Vagina (tissue), 2 donors: ENCODE data around the gene KRTAP12-3. TPM values are rescaled to one million over a fixed set of nuclear protein-coding genes. Genes with fewer than 3 reads are reported as not detected.
"Not testable (repeated sequence)": the region's sequence is repeated elsewhere in the genome, so short reads cannot be mapped to it uniquely, and the experiment has no call there.

Experiments
- DNase-seq, 2 donors: peaks; one replicate each; pipeline ENCODE4 v3.0.0-alpha.2; 2017; ENCODE audit errors: extremely low spot score in 2 of 2
- H3K27ac ChIP-seq: fragments of 200-600 bp; sonication (generic); one replicate; pipeline ENCODE4 v1.5.1; 2019
- H3K27me3 ChIP-seq: fragments of 200-600 bp; sonication (generic); one replicate; pipeline ENCODE4 v1.5.1; 2019
- H3K36me3 ChIP-seq, 2 donors: fragments of 200-600 bp; sonication (generic); one replicate each; pipeline ENCODE4 v1.5.1; 2017 to 2019
- H3K4me1 ChIP-seq: fragments of 200-600 bp; sonication (generic); one replicate; pipeline ENCODE4 v1.5.1; 2019
- H3K4me3 ChIP-seq, 2 donors: fragments of 200-600 bp; sonication (generic); 1 replicate in 1 of 2; 2 replicates in 1 of 2; pipeline ENCODE4 v1.5.1; 2016 to 2019
- H3K9me3 ChIP-seq: fragments of 200-600 bp; sonication (generic); one replicate; pipeline ENCODE4 v1.5.1; 2019
- POLR2A ChIP-seq, 2 donors: fragments of 450-650 bp; IDR thresholded peaks; one replicate each; pipeline ENCODE4 v1.6.1; 2017; ENCODE audit warnings: antibody characterized with exemption in 2 of 2, mild to moderate bottlenecking in 2 of 2, moderate library complexity in 2 of 2
- POLR2AphosphoS5 ChIP-seq, 2 donors: sonication (generic); formaldehyde crosslinking; IDR thresholded peaks; one replicate each; pipeline ENCODE4 v1.9.0; 2017; ENCODE audit warnings: antibody characterized with exemption in 2 of 2, mild to moderate bottlenecking in 2 of 2, low read depth in 1 of 2; ENCODE audit not compliant: insufficient read depth in 1 of 2
- intact Hi-C: fragments of 100-400 bp; cut with DNase I; formaldehyde crosslinking; loops from one replicate; pipeline ENCODE4 v1.15.1; 2023
- total RNA-seq: library from RNA; depleted of rRNA; stranded (reverse); fragments of >200 nt; gene quantifications from one replicate; pipeline ENCODE4 v1.2.3, GENCODE V29; 2016
- TF ChIP-seq, protein P1 (sequence below), 3 experiments: fragments of 450-650 bp in 2 of 3; fragments of 200-600 bp in 1 of 3; sonication (generic) in 1 of 3; IDR thresholded peaks; one replicate each; pipeline ENCODE4 v1.5.1; 2017 to 2019; ENCODE audit warnings: antibody characterized with exemption in 3 of 3, mild to moderate bottlenecking in 2 of 3, moderate library complexity in 2 of 3

The KRTAP12-3 gene
- total RNA-seq, 1 donor from 2014 or later = not detected

DNA sequence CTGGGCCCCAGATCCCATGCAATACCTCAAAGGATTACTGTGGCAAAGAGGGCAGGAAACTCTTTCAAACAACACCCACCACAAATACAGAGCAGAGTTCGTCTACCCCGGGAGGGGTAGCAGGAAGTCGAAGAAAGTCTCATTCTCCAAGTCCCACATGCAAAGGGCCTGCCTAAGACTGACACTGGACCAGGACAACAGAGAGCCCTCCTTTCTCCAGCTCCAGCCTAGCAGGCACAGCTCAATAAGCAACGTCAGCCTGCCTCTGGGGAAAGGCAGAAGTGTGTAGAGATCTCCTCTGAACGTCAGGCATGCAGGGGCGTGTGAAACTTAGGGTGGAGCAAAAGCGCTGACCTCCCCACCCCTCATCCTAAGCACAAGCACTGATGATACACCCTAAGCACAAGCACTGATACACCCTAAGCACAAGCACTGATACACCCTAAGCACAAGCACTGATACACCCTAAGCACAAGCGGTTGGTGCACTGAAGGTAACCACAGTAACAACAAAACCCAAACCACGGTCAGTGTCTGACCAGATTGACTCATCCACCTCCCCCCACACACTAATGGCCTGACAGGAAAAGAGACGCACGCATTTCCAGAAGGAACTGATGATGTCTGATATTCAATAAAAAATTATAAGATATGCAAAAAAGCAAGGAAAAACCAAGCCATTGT is 1.3 kb downstream of the KRTAP12-3 start:
- no peaks in the 10 kb centered on the region for H3K36me3 ChIP-seq
- H3K27me3 ChIP-seq = no peaks in the 10 kb centered on the region
- intact Hi-C loops = no loop called here
- H3K9me3 ChIP-seq = no peaks in the 10 kb centered on the region
- TF ChIP-seq, protein P1, sequence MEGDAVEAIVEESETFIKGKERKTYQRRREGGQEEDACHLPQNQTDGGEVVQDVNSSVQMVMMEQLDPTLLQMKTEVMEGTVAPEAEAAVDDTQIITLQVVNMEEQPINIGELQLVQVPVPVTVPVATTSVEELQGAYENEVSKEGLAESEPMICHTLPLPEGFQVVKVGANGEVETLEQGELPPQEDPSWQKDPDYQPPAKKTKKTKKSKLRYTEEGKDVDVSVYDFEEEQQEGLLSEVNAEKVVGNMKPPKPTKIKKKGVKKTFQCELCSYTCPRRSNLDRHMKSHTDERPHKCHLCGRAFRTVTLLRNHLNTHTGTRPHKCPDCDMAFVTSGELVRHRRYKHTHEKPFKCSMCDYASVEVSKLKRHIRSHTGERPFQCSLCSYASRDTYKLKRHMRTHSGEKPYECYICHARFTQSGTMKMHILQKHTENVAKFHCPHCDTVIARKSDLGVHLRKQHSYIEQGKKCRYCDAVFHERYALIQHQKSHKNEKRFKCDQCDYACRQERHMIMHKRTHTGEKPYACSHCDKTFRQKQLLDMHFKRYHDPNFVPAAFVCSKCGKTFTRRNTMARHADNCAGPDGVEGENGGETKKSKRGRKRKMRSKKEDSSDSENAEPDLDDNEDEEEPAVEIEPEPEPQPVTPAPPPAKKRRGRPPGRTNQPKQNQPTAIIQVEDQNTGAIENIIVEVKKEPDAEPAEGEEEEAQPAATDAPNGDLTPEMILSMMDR (IDR thresholded peaks at IDR 0.05) = no peak
- TF ChIP-seq POLR2AphosphoS5 (IDR thresholded peaks at IDR 0.05; ENCODE audit: insufficient read depth in 1 of 2, low read depth in 1 of 2) (no peak), POLR2A (IDR thresholded peaks at IDR 0.05) (no peak)
- no peak overlapping the region for H3K4me3 ChIP-seq
- no peak for DNase-seq
- no peak overlapping the region for H3K27ac ChIP-seq
- H3K4me1 ChIP-seq = no peaks in the 10 kb centered on the region

DNA sequence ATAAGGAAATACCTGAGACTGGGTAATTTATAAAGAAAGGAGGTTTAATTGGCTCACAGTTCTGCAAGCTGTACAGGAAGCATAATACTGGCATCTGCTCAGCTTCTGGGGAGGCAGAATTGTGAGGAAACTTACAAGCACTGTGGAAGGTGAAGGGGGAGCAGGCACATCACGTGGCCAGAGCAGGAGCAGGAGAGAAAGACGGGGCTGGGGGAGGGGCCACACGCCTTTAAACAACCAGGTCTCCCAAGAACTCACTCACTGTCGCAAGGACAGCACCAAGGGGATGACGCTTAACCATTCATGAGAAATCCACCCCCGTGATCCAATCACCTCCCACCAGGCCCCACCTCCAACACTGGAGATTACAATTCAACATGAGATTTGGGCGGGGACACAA is 3.8 kb downstream of the KRTAP12-3 start:
- DNase-seq = peak in 1 of 2 donors; percentile 82
- H3K4me1 ChIP-seq, intact Hi-C loops, H3K36me3 ChIP-seq, H3K27me3 ChIP-seq, H3K4me3 ChIP-seq, H3K27ac ChIP-seq, H3K9me3 ChIP-seq: not testable (repeated sequence)

DNA sequence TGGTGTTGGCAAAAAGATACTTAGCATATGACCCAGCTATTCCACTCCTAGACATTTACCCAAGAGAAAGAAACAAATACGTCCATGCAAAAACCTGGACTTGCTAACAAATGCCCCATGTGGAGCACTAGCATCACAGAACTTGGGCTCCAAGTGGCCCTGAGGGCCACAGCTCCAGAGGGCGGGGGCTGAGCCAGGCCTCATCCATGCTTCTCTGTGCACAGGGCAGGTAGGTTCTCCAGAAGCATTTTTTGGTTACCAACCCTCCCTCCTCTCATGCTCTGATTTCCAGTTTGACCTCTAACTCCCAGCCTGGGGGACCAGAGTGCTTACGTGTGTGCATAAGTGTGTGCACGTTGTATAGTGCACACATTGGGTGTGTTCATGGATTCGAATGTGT is 7.0 kb downstream of the KRTAP12-3 start:
- Histone ChIP-seq H3K27me3 (no peaks in the 10 kb centered on the region), H3K36me3 (no peaks in the 10 kb centered on the region), H3K9me3 (no peaks in the 10 kb centered on the region), H3K27ac (no peak overlapping the region), H3K4me3 (no peak overlapping the region), H3K4me1 (no peaks in the 10 kb centered on the region)
- no peak for DNase-seq
- TF ChIP-seq, protein P1 (IDR thresholded peaks at IDR 0.05) = no peak
- TF ChIP-seq POLR2A (IDR thresholded peaks at IDR 0.05) (no peak), POLR2AphosphoS5 (IDR thresholded peaks at IDR 0.05; ENCODE audit: insufficient read depth in 1 of 2, low read depth in 1 of 2) (no peak)
- intact Hi-C loops = no loop called here

DNA sequence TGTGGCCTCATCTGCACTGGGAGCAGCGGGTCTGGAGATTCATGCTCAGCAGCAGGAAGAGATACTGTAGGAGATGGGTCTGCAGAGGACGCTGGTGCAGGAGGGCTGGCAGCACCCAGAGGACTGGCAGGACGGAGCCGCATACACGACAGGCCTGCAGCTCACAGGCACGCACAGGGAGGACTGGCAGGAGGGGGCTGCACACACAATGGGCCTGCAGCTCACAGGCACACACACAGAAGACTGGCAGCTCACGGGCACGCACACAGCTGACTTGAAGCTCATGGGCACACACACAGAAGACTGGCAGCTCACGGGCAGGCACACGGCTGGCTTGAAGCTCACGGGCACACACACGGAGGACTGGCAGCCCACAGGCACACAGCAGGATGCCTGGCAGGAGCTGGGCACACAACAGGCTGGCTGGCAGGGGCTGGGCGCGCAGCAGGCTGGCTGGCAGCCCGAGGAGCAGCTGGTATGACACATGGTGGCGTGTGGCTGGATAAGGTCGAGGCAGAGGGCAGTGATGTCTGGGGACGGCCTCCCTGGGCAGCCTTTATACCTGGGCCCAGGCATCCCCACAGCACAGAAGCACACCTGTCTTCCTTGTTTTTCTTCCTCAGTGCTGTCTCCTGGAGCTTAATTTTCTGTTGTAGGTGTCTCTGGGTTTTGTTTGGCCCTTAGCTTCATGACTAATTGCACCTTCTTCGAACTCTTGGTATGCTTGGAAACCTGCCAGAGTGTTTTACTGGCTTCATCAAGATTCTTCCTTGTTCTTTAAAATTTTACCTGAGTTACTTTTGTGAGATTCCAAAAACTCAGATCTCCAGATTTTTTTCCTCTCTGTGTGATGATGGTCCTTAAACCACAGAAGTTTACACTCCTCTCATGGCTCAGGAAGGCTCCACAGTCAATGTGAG is 8.9 kb downstream of the KRTAP12-3 start, which contains the start of gene KRTAP12-2:
TSS of gene KRTAP12-2 (minus strand) at position 527 of the 920 bp plus-strand sequence. CDS start at position 486, 41 bp downstream.
- H3K9me3 ChIP-seq = no peaks in the 10 kb centered on the region
- H3K4me1 ChIP-seq = no peaks in the 10 kb centered on the region
- DNase-seq = peak in 1 of 2 donors; percentile 87
- intact Hi-C loops = no loop called here
- TF ChIP-seq POLR2A (IDR thresholded peaks at IDR 0.05) = no peak
- TF ChIP-seq, protein P1 (IDR thresholded peaks at IDR 0.05) = no peak
- no peak for TF ChIP-seq POLR2AphosphoS5 (IDR thresholded peaks at IDR 0.05; ENCODE audit: insufficient read depth in 1 of 2, low read depth in 1 of 2)
- no peak within 1 kb of the TSS for H3K27ac ChIP-seq
- H3K36me3 ChIP-seq = no peaks in the 10 kb centered on the region
- H3K27me3 ChIP-seq = no peaks in the 10 kb centered on the region
- H3K4me3 ChIP-seq = no peak within 1 kb of the TSS

DNA sequence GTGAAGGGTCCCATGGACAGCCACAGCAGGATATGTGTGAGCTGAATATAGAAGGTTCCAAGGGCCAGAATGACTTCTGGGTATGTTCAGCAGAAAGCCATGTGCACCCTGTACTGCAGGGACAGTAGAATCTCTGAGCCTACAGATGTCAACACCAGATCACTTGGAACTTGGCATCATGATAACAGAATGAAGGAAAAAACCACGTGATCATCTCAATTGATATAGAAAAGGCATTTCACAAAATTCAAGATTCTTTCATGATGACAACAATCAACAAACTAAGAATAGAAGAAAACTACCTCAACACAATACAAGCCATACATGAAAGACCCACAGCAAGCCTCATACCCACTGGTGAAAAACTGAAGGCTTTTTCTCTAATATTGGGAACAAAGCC is 9.9 kb downstream of the KRTAP12-3 start:
- H3K27me3 ChIP-seq = no peaks in the 10 kb centered on the region
- H3K4me3 ChIP-seq = no peak overlapping the region
- no peaks in the 10 kb centered on the region for H3K9me3 ChIP-seq
- no peak for DNase-seq
- H3K36me3 ChIP-seq = no peaks in the 10 kb centered on the region
- H3K4me1 ChIP-seq = no peaks in the 10 kb centered on the region
- no peak overlapping the region for H3K27ac ChIP-seq
- TF ChIP-seq, protein P1 (IDR thresholded peaks at IDR 0.05) = no peak
- no peak for TF ChIP-seq POLR2AphosphoS5 (IDR thresholded peaks at IDR 0.05; ENCODE audit: insufficient read depth in 1 of 2, low read depth in 1 of 2)
- intact Hi-C loops = no loop called here
